H9 (cell line): ENCODE measurements around the gene ACACB. TPM values are rescaled to one million over a fixed set of nuclear protein-coding genes. Genes with fewer than 3 reads are reported as not detected.

ENCODE experiments used
- DNase-seq: peaks from one replicate; pipeline ENCODE4 v3.0.0-alpha.2; 2017
- H2AFZ ChIP-seq: one replicate; pipeline ENCODE4 v1.6.1; 2013; ENCODE audit warnings: mild to moderate bottlenecking, low read length, control low read depth, moderate library complexity
- H2AK5ac ChIP-seq: 2 replicates; pipeline ENCODE4 v1.6.1; 2013; ENCODE audit warnings: low read length, control low read depth, mixed read lengths; ENCODE audit not compliant: insufficient read length
- H2BK120ac ChIP-seq: one replicate; pipeline ENCODE4 v1.6.1; 2013; ENCODE audit warnings: low read depth, mild to moderate bottlenecking, low read length, control low read depth, inconsistent platforms; ENCODE audit not compliant: poor library complexity, severe bottlenecking
- H2BK12ac ChIP-seq: 2 replicates; pipeline ENCODE4 v1.6.1; 2013; ENCODE audit warnings: low read length, control low read depth, mixed read lengths, low read depth; ENCODE audit not compliant: insufficient read length
- H2BK15ac ChIP-seq: 2 replicates; pipeline ENCODE4 v1.6.1; 2013; ENCODE audit warnings: low read depth, low read length, control low read depth
- H2BK20ac ChIP-seq: one replicate; pipeline ENCODE4 v1.6.1; 2013; ENCODE audit warnings: low read depth, mild to moderate bottlenecking, low read length, control low read depth, inconsistent platforms; ENCODE audit not compliant: poor library complexity, severe bottlenecking
- H2BK5ac ChIP-seq: 2 replicates; pipeline ENCODE4 v1.6.1; 2013; ENCODE audit warnings: low read length, control low read depth, mixed read lengths; ENCODE audit not compliant: insufficient read length
- H3K14ac ChIP-seq: 2 replicates; pipeline ENCODE4 v1.6.1; 2013; ENCODE audit warnings: low read length, control low read depth; ENCODE audit not compliant: insufficient read depth
- H3K18ac ChIP-seq: 2 replicates; pipeline ENCODE4 v1.6.1; 2013; ENCODE audit warnings: low read depth, mild to moderate bottlenecking, mixed read lengths, low read length, control low read depth; ENCODE audit not compliant: insufficient read length
- H3K23ac ChIP-seq: 2 replicates; pipeline ENCODE4 v1.6.1; 2013; ENCODE audit warnings: low read length, control low read depth, mixed read lengths, low read depth; ENCODE audit not compliant: insufficient read length
- H3K23me2 ChIP-seq: 2 replicates; pipeline ENCODE4 v1.6.1; 2013; ENCODE audit warnings: low read depth, mild to moderate bottlenecking, mixed read lengths, low read length, control low read depth; ENCODE audit not compliant: insufficient read length, poor library complexity, severe bottlenecking
- H3K27ac ChIP-seq: 2 replicates; pipeline ENCODE4 v1.5.1; 2013; ENCODE audit warnings: low read length, control low read depth, mixed read lengths, low read depth; ENCODE audit not compliant: insufficient read length
- H3K27me3 ChIP-seq: 2 replicates; pipeline ENCODE4 v1.6.1; 2013; ENCODE audit warnings: low read length, control low read depth, inconsistent platforms; ENCODE audit not compliant: insufficient read depth
- H3K4ac ChIP-seq: 2 replicates; pipeline ENCODE4 v1.6.1; 2013; ENCODE audit warnings: low read depth, mild to moderate bottlenecking, control low read depth, inconsistent platforms, low read length, moderate library complexity
- H3K4me1 ChIP-seq: 2 replicates; pipeline ENCODE4 v1.6.1; 2013; ENCODE audit warnings: low read length, control low read depth, inconsistent platforms; ENCODE audit not compliant: insufficient read depth
- H3K4me2 ChIP-seq: 2 replicates; pipeline ENCODE4 v1.6.1; 2013; ENCODE audit warnings: low read length, control low read depth, mixed read lengths; ENCODE audit not compliant: insufficient read length, insufficient read depth
- H3K56ac ChIP-seq: 2 replicates; pipeline ENCODE4 v1.6.1; 2013; ENCODE audit warnings: low read depth, mild to moderate bottlenecking, mixed read lengths, low read length, control low read depth; ENCODE audit not compliant: insufficient read length
- H3K79me1 ChIP-seq: 2 replicates; pipeline ENCODE4 v1.6.1; 2013; ENCODE audit warnings: low read depth, mild to moderate bottlenecking, moderate library complexity, low read length, control low read depth, inconsistent platforms; ENCODE audit not compliant: insufficient read depth, poor library complexity, severe bottlenecking
- H3K79me2 ChIP-seq: 2 replicates; pipeline ENCODE4 v1.6.1; 2013; ENCODE audit warnings: low read length, control low read depth, inconsistent platforms; ENCODE audit not compliant: insufficient read depth
- H3K9ac ChIP-seq: 2 replicates; pipeline ENCODE4 v1.6.1; 2013; ENCODE audit warnings: low read length, control low read depth, mixed read lengths; ENCODE audit not compliant: insufficient read length; ENCODE audit errors: extremely low read depth
- H3K9me3 ChIP-seq: one replicate; pipeline ENCODE4 v1.6.1; 2013; ENCODE audit warnings: low read depth, low read length, inconsistent platforms; ENCODE audit not compliant: control insufficient read depth
- H3T11ph ChIP-seq: one replicate; pipeline ENCODE4 v1.6.1; 2013; ENCODE audit warnings: mild to moderate bottlenecking, low read length, control low read depth, inconsistent platforms
- H4K20me1 ChIP-seq: one replicate; pipeline ENCODE4 v1.6.1; 2013; ENCODE audit not compliant: control insufficient read depth, insufficient read length, insufficient read depth
- H4K5ac ChIP-seq: 2 replicates; pipeline ENCODE4 v1.6.1; 2013; ENCODE audit warnings: low read depth, mild to moderate bottlenecking, mixed read lengths, low read length, control low read depth; ENCODE audit not compliant: insufficient read length
- H4K8ac ChIP-seq: replicated peaks from 2 replicates; pipeline ENCODE4 v1.6.1; 2013; ENCODE audit warnings: low read length, control low read depth, mixed read lengths, low read depth; ENCODE audit not compliant: insufficient read length
- H4K91ac ChIP-seq: 2 replicates; pipeline ENCODE4 v1.6.1; 2013; ENCODE audit warnings: low read depth, mild to moderate bottlenecking, moderate library complexity, mixed read lengths, low read length, control low read depth; ENCODE audit not compliant: insufficient read length
- H3K27ac Mint-ChIP-seq, 3 experiments: 2 replicates in 2 of 3; 3 replicates in 1 of 3; pipeline ENCODE4 v1.8.0; 2020 to 2021; ENCODE audit warnings: mixed read lengths in 3 of 3, mild to moderate bottlenecking in 1 of 3, moderate library complexity in 1 of 3
- H3K27me3 Mint-ChIP-seq: 2 replicates; pipeline ENCODE4 v1.8.0; 2021; ENCODE audit warnings: low read depth, mild to moderate bottlenecking, moderate library complexity, mixed read lengths
- H3K36me3 Mint-ChIP-seq, 3 experiments: 2 replicates in 2 of 3; 3 replicates in 1 of 3; pipeline ENCODE4 v1.8.0; 2020 to 2021; ENCODE audit warnings: low read depth in 3 of 3, mixed read lengths in 3 of 3; ENCODE audit not compliant: insufficient read depth in 1 of 3
- H3K4me1 Mint-ChIP-seq, 2 experiments: 2 replicates each; pipeline ENCODE4 v1.8.0; 2020; ENCODE audit warnings: mixed read lengths in 2 of 2
- H3K4me3 Mint-ChIP-seq, 2 experiments: 2 replicates in 1 of 2; 3 replicates in 1 of 2; pipeline ENCODE4 v1.8.0; 2020 to 2021; ENCODE audit warnings: mild to moderate bottlenecking in 2 of 2, mixed read lengths in 2 of 2, moderate library complexity in 1 of 2
- H3K9me3 Mint-ChIP-seq, 2 experiments: 2 replicates in 1 of 2; 3 replicates in 1 of 2; pipeline ENCODE4 v1.8.0; 2020; ENCODE audit warnings: mild to moderate bottlenecking in 2 of 2, mixed read lengths in 2 of 2, moderate library complexity in 1 of 2
- WGBS: extraction: QIAGEN DNeasy Blood & Tissue Kit; methylation state at CpG from one replicate; pipeline ENCODE4 v1.1.7; 2013; ENCODE audit warnings: missing lambda C conversion rate, low lambda C conversion rate, mixed read lengths; ENCODE audit not compliant: insufficient read length; ENCODE audit errors: extremely low coverage; 5-methylcytosine and 5-hydroxymethylcytosine counted together
- total RNA-seq: library from RNA; stranded (reverse); gene quantifications from 2 replicates; pipeline ENCODE4 v1.2.1, GENCODE V29; 2021
- TF ChIP-seq, protein P1 (sequence below): fragments of 200-600 bp; sonication (generic); conservative IDR thresholded peaks from 3 replicates; pipeline ENCODE4 v1.8.0; 2021; ENCODE audit warnings: antibody characterized with exemption, mild to moderate bottlenecking

ACACB gene
- total RNA-seq, 1 experiment from 2014 or later = 14.2 TPM

DNA sequence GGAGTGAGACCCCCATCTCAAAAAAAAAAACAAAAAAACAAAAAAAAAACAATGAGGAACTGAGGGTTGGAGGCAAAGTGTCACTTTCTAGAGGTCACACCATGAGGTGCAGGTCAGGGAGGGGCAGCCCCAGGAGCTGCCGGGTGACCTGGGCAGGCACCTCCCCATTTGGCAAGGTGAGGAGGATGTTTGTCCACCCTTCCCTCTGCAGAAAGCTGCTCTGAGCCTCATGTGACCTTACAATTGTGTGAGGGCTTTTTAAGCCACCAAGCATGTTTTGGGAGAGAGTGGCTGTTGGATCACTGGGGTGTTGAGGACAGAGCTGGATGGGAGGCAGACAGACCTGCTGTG is 143.1 kb downstream of the ACACB start:
- no peak overlapping the region for H4K8ac ChIP-seq
- no peak overlapping the region for H2BK12ac ChIP-seq
- H3K27me3 ChIP-seq = no peaks in the 10 kb centered on the region
- H2BK15ac ChIP-seq = no peak overlapping the region
- no peak overlapping the region; a peak in 1 of 7 replicates for H3K27ac Mint-ChIP-seq
- no peak overlapping the region for H3T11ph ChIP-seq
- DNase-seq = no peak
- no peaks in the 10 kb centered on the region for H3K79me2 ChIP-seq
- no peak overlapping the region for H2AFZ ChIP-seq
- H3K4ac ChIP-seq = no peak overlapping the region
- H4K5ac ChIP-seq = no peak overlapping the region
- no peak overlapping the region; a peak in 1 of 5 replicates for H3K4me3 Mint-ChIP-seq
- no peaks in the 10 kb centered on the region for H3K79me1 ChIP-seq
- H3K23me2 ChIP-seq = no peaks in the 10 kb centered on the region
- TF ChIP-seq, protein P1, sequence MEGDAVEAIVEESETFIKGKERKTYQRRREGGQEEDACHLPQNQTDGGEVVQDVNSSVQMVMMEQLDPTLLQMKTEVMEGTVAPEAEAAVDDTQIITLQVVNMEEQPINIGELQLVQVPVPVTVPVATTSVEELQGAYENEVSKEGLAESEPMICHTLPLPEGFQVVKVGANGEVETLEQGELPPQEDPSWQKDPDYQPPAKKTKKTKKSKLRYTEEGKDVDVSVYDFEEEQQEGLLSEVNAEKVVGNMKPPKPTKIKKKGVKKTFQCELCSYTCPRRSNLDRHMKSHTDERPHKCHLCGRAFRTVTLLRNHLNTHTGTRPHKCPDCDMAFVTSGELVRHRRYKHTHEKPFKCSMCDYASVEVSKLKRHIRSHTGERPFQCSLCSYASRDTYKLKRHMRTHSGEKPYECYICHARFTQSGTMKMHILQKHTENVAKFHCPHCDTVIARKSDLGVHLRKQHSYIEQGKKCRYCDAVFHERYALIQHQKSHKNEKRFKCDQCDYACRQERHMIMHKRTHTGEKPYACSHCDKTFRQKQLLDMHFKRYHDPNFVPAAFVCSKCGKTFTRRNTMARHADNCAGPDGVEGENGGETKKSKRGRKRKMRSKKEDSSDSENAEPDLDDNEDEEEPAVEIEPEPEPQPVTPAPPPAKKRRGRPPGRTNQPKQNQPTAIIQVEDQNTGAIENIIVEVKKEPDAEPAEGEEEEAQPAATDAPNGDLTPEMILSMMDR = no peak
- H3K4me1 Mint-ChIP-seq = peaks cover 8 to 16% of the 10 kb centered on the region in 2 experiments
- no peak overlapping the region for H4K91ac ChIP-seq
- no peak overlapping the region for H3K27ac ChIP-seq
- H2BK5ac ChIP-seq = no peak overlapping the region
- no peak overlapping the region for H2AK5ac ChIP-seq
- H3K36me3 Mint-ChIP-seq = peaks cover 0 to 7% (median 5%) of the 10 kb centered on the region in 3 experiments; a peak in 3 of 7 replicates
- H3K4me2 ChIP-seq = no peak overlapping the region
- H3K9me3 Mint-ChIP-seq = no peaks in the 10 kb centered on the region
- no peaks in the 10 kb centered on the region for H3K9me3 ChIP-seq
- H2BK120ac ChIP-seq = no peak overlapping the region
- no peak overlapping the region for H3K14ac ChIP-seq
- no peaks in the 10 kb centered on the region for H3K27me3 Mint-ChIP-seq
- H3K18ac ChIP-seq = no peak overlapping the region
- no peaks in the 10 kb centered on the region; the same call in 1 of the 2 replicates for H3K4me1 ChIP-seq
- WGBS = no CpG with 5 or more reads among the region's 1 CpG
- H3K56ac ChIP-seq = no peak overlapping the region
- H3K23ac ChIP-seq = no peak overlapping the region
- H3K9ac ChIP-seq = no peak overlapping the region
- no peak overlapping the region for H2BK20ac ChIP-seq
- H4K20me1 ChIP-seq = no peaks in the 10 kb centered on the region
